ENCODE measurements around the gene PDRG1. TPM values are rescaled to one million over a fixed set of nuclear protein-coding genes. Genes with fewer than 3 reads are reported as not detected.
"Not testable (repeated sequence)": the region's sequence is repeated elsewhere in the genome, so short reads cannot be mapped to it uniquely, and the experiment has no call there.

Gene PDRG1
- total RNA-seq, 1 experiment from 2014 or later: 37.4 TPM

DNA sequence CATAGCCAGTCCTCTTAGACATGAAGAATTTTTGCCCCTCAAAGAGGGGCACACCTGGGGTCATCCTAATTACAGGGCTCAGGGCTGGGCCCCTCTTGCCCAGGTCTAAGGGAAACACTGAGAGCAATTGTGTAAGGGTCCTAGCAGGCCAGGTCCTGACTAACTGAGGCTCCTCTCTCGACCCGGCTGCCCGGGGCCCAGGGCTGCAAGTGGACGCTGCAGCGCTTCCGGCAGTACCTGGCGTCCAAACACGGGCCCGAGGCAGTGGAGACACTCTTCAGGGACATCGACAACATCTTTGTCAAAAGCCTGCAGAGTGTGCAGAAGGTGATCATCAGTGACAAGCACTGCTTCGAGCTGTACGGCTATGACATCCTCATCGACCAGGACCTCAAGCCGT, 17.4 kb downstream of the PDRG1 start:
- DNase-seq (ENCODE audit: low spot score): no peak
- in situ Hi-C loops (cut with HindIII; ENCODE audit: low sequenced_read_pairs): no loop called here

- no peak for DNase-seq (ENCODE audit: low spot score)
- in situ Hi-C loops (cut with HindIII; ENCODE audit: low sequenced_read_pairs): no loop called here
These were observed 18.1 kb downstream of the PDRG1 start for GRCh38 chr20:31933698-31934097.

GRCh38 chr20:31930779-31931178, 21.1 kb downstream of the PDRG1 start:
- in situ Hi-C loops (cut with HindIII; ENCODE audit: low sequenced_read_pairs): no loop called here
- DNase-seq (ENCODE audit: low spot score): no peak

GRCh38 chr20:31929631-31930030, 22.2 kb downstream of the PDRG1 start:
- in situ Hi-C loops (cut with HindIII; ENCODE audit: low sequenced_read_pairs); DNase-seq (ENCODE audit: low spot score): not testable (repeated sequence)

GRCh38 chr20:31927627-31928159, 24.2 kb downstream of the PDRG1 start:
- in situ Hi-C loops (cut with HindIII; ENCODE audit: low sequenced_read_pairs): no loop called here
- no peak for DNase-seq (ENCODE audit: low spot score)

- in situ Hi-C loops (cut with HindIII; ENCODE audit: low sequenced_read_pairs): no loop called here
These were observed 25.4 kb downstream of the PDRG1 start for GRCh38 chr20:31926493-31926892.

DNA sequence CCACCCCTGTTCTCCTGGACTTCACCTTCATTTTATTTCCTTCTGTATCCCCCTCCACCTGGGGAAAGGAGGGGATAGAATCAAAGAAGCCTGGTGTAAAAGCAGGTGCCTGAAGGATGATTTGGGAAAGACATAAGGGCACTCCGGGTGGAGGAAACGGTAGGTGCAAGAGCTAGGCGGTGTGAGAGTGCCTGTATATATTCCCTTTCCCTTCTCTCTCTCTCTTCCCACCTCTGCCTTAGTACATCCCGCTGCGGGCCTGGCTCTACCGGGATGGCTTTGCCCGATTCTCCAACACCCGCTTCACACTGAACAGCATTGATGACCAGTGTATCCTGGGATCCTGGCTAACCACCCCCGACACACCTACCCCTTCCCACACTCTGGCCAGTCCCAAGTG, 26.2 kb downstream of the PDRG1 start:
- no peak for DNase-seq (ENCODE audit: low spot score)
- in situ Hi-C loops (cut with HindIII; ENCODE audit: low sequenced_read_pairs): no loop called here

More at GRCh38 chr20:31926493-31926892, 25.4 kb downstream of the PDRG1 start:
- no peak for DNase-seq (ENCODE audit: low spot score)

- in situ Hi-C loops (cut with HindIII; ENCODE audit: low sequenced_read_pairs): no loop called here
These were observed 27.3 kb downstream of the PDRG1 start for GRCh38 chr20:31924561-31924960.

DNA sequence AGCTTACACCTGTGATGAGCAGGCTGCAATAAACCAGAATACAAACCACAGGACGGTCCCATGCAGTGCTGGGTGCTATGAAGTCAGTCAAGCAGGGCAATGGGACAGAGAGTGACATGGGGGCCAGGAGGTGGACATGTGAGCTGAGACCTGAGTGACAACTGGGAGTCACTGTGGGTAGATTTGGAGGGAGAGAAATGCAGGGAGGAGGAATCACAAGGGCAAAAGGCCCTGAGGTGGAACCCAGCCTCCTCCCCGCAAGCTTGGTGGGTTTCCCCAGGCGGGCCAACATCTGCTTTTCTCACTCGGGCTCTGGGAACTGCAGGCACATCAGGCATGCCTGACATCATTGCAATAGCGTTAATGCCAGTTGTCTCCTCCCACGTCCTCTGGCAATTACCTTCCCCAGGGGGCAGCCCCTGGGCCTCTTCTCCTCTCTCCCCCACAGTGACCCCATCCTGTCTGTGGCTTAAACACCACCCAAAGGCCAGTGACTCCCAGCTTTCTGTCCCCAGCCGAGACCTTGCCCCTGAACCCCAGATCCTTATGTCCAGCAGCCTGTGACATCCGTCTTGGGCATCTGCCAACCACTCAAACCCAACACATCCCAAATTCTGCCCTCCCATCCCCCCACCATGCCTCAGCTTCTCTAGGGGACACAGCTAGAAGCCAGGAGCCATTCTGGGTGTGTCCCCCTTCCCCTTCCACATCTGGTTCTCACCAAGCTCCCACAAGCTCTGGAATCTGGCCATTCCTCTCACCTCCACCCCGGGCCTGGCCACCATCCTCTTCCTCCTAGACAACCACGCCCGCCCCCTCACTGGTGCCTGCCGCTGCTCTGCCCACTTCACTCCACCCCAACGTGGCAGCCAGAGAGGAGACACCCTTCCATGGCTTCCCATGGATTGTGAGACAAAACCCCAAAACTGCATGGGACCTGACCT, 28.2 kb downstream of the PDRG1 start:
- no peak for DNase-seq (ENCODE audit: low spot score)
- in situ Hi-C loops (cut with HindIII; ENCODE audit: low sequenced_read_pairs): no loop called here

More at GRCh38 chr20:31924561-31924960, 27.3 kb downstream of the PDRG1 start:
- DNase-seq (ENCODE audit: low spot score): no peak

DNA sequence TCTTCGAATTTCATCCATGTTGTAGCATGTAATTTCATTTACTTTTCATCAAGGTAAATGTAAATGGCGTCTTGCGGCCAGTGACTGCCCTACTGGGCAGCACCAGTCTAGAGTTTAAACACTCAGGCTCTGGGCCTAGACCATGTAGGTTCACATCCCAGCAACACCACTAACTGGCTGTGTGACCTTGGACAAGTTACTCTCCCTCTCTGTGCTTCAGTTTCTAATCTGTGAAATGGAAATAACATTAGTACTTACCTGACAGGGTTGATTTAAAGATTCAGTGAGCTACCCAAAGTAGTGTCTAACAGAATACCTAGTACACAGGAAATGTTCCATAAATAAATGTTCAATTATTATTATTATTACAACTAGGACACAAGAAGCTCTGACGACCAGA, 29.3 kb downstream of the PDRG1 start:
- DNase-seq (ENCODE audit: low spot score): no peak
- in situ Hi-C loops (cut with HindIII; ENCODE audit: low sequenced_read_pairs): no loop called here

DNA sequence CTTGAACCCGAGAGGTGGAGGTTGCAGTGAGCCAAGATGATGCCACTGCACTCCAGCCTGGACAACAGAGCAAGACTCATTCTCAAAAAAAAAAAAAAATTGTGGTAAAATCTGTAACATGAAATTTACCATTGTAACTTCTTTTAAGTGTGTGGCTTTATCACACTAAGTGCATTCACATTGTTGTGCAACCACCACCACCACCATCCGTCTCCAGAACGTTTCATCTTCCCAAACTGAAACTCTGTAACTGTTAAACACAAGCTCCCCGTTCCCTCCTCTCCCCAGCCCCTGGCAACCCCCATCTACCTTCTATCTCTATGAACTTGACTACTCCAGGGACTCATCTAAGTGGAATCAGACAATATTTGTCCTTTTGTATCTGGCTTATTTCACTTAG, 29.7 kb downstream of the PDRG1 start:
- no peak for DNase-seq (ENCODE audit: low spot score)
- in situ Hi-C loops (cut with HindIII; ENCODE audit: low sequenced_read_pairs): no loop called here

- in situ Hi-C loops (cut with HindIII; ENCODE audit: low sequenced_read_pairs); DNase-seq (ENCODE audit: low spot score): not testable (repeated sequence)
These were observed 30.4 kb downstream of the PDRG1 start for GRCh38 chr20:31921480-31921879.

DNA sequence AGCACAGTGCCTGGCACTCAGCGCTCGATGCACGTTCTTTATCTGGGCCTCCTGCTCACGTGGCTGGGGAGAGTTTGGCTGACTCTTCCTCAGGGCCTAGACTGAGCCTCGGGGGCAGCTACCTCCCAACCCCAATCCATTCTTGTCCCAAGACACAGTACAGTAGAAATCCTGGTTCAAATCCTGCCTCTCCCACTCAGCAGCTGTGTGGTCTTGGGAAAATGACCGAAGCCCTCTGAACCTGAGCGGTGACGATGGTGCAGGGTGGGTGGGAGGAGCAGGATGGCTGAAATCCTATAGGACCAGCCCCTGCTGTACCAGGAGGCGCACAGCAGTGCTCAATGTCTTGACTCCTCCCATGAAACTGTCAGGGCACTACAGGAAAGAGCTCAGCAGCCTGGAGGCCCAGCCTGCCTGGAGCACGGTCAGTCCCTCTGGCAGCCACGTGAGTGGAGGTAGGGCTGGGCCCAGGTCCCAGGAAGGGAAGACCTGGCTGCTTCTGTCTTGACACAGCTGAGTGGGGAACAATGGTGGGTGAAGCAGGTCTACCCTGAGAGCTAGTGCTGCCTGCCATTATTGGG, 31.5 kb downstream of the PDRG1 start:
- in situ Hi-C loops (cut with HindIII; ENCODE audit: low sequenced_read_pairs): no loop called here
- DNase-seq (ENCODE audit: low spot score): no peak

DNA sequence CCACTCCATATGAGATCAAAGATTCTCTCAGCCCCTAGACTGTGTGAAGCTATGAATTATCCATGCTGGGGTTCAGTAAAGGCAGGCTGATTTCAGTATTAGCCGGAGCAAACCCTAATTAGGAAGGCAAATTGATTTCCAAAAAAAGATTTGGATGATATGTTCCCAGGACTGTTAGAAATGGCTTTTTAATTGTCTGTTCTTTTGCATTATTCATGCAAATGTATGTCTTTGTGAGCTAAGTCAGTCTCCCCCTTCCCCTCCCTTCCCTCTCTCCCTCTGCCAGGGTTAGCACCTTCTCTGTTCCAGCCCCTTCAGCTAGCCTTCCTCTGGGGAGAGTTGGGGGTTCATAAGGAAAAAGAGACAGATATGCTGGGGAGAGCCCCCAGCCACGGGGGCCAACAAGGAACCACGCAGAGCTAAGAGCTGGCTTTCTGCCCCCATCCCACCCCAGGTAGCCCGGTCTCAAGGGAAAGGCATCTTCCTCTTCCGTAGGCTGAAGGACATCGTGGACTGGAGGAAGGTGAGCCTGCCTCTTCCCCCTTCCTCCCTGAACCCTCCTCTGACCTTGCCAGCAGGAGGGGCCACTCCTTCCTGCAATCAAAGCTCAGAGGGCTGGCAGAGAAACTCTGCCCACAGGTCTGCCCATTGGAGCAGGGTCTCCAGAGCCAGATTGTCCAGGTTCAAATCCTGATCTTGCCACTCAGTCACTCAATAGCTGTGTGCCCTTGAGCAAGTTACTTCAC, 32.3 kb downstream of the PDRG1 start:
- DNase-seq (ENCODE audit: low spot score): no peak
- in situ Hi-C loops (cut with HindIII; ENCODE audit: low sequenced_read_pairs): no loop called here

GRCh38 chr20:31918466-31919105, 33.3 kb downstream of the PDRG1 start:
- in situ Hi-C loops (cut with HindIII; ENCODE audit: low sequenced_read_pairs): no loop called here
- no peak for DNase-seq (ENCODE audit: low spot score)

DNA sequence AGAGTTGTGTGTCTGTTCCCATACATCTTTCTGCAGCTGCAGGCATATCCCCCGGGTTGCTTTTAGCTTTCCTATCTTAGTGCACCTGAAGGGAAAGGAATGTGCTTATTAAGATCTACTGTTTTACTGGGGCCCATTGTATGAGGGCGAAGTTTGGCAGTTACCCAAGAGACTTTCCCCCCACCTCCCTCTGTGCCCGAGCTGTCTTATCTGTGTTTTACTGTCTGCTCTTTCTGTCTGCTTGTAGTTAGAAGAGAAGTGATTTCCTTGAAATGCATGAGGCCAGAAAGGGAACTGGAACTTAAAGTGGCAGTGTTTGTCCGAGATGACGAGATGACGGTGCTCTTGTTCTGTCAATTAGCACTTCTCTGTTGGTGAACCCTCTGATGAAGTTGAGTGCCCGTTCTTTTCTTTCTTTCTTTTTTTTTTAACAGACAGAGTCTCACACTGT, 33.9 kb downstream of the PDRG1 start:
- in situ Hi-C loops (cut with HindIII; ENCODE audit: low sequenced_read_pairs): not testable (repeated sequence)

DNA sequence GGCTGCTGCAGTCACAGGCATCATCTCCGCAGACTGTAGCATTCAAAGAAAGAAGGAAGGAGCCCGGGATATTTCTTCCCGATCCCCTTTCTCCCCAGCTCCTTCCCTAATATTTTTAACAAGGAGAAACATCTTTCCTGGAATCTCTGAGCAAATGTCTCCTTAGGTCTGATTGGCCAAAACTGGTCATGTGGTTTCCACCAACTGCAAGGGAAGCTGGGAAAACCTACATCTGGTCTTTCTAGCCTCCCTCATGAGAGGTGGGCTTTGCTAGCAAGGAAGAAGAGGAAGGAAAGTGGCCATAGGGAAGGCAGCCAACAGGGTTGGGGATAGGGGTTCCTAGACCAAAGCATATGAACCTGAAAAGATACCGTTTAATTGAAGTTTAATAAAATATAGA, 35.1 kb downstream of the PDRG1 start:
- in situ Hi-C loops (cut with HindIII; ENCODE audit: low sequenced_read_pairs): no loop called here

More for the DNA sequence above, 33.9 kb downstream of the PDRG1 start:
- not testable (repeated sequence) for DNase-seq (ENCODE audit: low spot score)

GRCh38 chr20:31915491-31916280, 36.2 kb downstream of the PDRG1 start:
- DNase-seq (ENCODE audit: low spot score): no peak
- in situ Hi-C loops (cut with HindIII; ENCODE audit: low sequenced_read_pairs): no loop called here

More for the DNA sequence above, 35.1 kb downstream of the PDRG1 start:
- DNase-seq (ENCODE audit: low spot score): no peak

Data from G401 (cell line).